Adipose tissue (tissue), 3 donors: ENCODE measurements around the gene SHANK2. TPM values are rescaled to one million over a fixed set of nuclear protein-coding genes. Genes with fewer than 3 reads are reported as not detected.

Experiments used
- H3K27ac ChIP-seq: one replicate; pipeline ENCODE4 v1.5.1; 2013; ENCODE audit warnings: low read depth, low read length
- WGBS, 3 donors: extraction: QIAGEN DNeasy Blood & Tissue Kit; methylation state at CpG; one replicate each; pipeline ENCODE4 v1.1.7; 2013; 5-methylcytosine and 5-hydroxymethylcytosine counted together
- polyA plus RNA-seq, 3 donors: library from polyadenylated mRNA; stranded (reverse); fragments of 200-250 nt; gene quantifications; one replicate each; pipeline ENCODE4 v1.2.3, GENCODE V29; 2013
- donor health status: healthy with polysubstance abuse.
- donor health status: Bipolar disorder and iron deficiency.
- donor health status: healthy.

Gene SHANK2
- polyA plus RNA-seq, 3 donors = 0.64 to 3.2 (median 1.9) TPM

- H3K27ac ChIP-seq = no peak overlapping the region
- 70 to 87% (median 81%) methylated on average over 6 of the region's 6 CpGs for WGBS, 3 donors
Observed at GRCh38 chr11:71249301-71249700, 3.1 kb downstream of the SHANK2 start.

- WGBS, 3 donors = 77 to 81% (median 78%) methylated on average over 9 of the region's 9 CpGs
- H3K27ac ChIP-seq = no peak overlapping the region
Observed at GRCh38 chr11:71248656-71249055, 3.7 kb downstream of the SHANK2 start.

GRCh38 chr11:71248251-71248570 is 4.2 kb downstream of the SHANK2 start:
- no peak overlapping the region for H3K27ac ChIP-seq
- WGBS, 3 donors = 91 to 95% (median 93%) methylated on average over 13 of the region's 13 CpGs

GRCh38 chr11:71247551-71248250 is 4.7 kb downstream of the SHANK2 start:
- no peak overlapping the region for H3K27ac ChIP-seq
- WGBS, 3 donors = 53 to 57% (median 55%) methylated on average over 16 of the region's 16 CpGs

GRCh38 chr11:71246559-71246958 is 5.8 kb downstream of the SHANK2 start:
- no peak overlapping the region for H3K27ac ChIP-seq
- 63 to 82% (median 74%) methylated on average over 3 of the region's 3 CpGs for WGBS, 3 donors

- H3K27ac ChIP-seq = no peak overlapping the region
- WGBS, 3 donors = 60 to 69% (median 63%) methylated on average over 19 of the region's 19 CpGs
Observed at GRCh38 chr11:71245601-71246391, 6.6 kb downstream of the SHANK2 start.

- no peak overlapping the region for H3K27ac ChIP-seq
- 88 to 90% (median 88%) methylated on average over 12 of the region's 12 CpGs for WGBS, 3 donors
Observed at GRCh38 chr11:71244116-71244810, 8.1 kb downstream of the SHANK2 start.

- 63 to 76% (median 73%) methylated on average over 6 of the region's 6 CpGs for WGBS, 3 donors
Observed at GRCh38 chr11:71242391-71242790, 10.0 kb downstream of the SHANK2 start.

GRCh38 chr11:71241721-71242259 is 10.6 kb downstream of the SHANK2 start:
- WGBS, 3 donors = 88 to 89% (median 88%) methylated on average over 6 of the region's 6 CpGs
- H3K27ac ChIP-seq = no peak overlapping the region

More at GRCh38 chr11:71242391-71242790, 10.0 kb downstream of the SHANK2 start:
- H3K27ac ChIP-seq = no peak overlapping the region

- H3K27ac ChIP-seq = no peak overlapping the region
- WGBS, 3 donors = 9 to 52% (median 13%) methylated on average over 17 of the region's 17 CpGs
Observed at GRCh38 chr11:71240865-71241691, 11.3 kb downstream of the SHANK2 start.

- 88 to 92% (median 89%) methylated on average over 12 of the region's 12 CpGs for WGBS, 3 donors
- no peak overlapping the region for H3K27ac ChIP-seq
Observed at GRCh38 chr11:71240061-71240690, 12.2 kb downstream of the SHANK2 start.

GRCh38 chr11:71239581-71239980 is 12.8 kb downstream of the SHANK2 start:
- WGBS, 3 donors = 80 to 91% (median 83%) methylated on average over 7 of the region's 7 CpGs
- H3K27ac ChIP-seq = no peak overlapping the region

GRCh38 chr11:71238941-71239340 is 13.4 kb downstream of the SHANK2 start:
- WGBS, 3 donors = 93 to 96% (median 94%) methylated on average over 7 of the region's 7 CpGs
- no peak overlapping the region for H3K27ac ChIP-seq

GRCh38 chr11:71238285-71238875 is 14.0 kb downstream of the SHANK2 start:
- 88 to 94% (median 89%) methylated on average over 8 of the region's 8 CpGs for WGBS, 3 donors
- no peak overlapping the region for H3K27ac ChIP-seq

- no peak overlapping the region for H3K27ac ChIP-seq
- WGBS, 3 donors = 63 to 75% (median 71%) methylated on average over 6 of the region's 6 CpGs
Observed at GRCh38 chr11:71237853-71238252, 14.5 kb downstream of the SHANK2 start.

GRCh38 chr11:71236836-71237475 is 15.4 kb downstream of the SHANK2 start:
- WGBS, 3 donors = 80 to 86% (median 85%) methylated on average over 12 of the region's 12 CpGs
- no peak overlapping the region for H3K27ac ChIP-seq

- H3K27ac ChIP-seq = no peak overlapping the region
- 69 to 93% (median 73%) methylated on average over 8 of the region's 8 CpGs for WGBS, 3 donors
Observed at GRCh38 chr11:71235719-71236118, 16.7 kb downstream of the SHANK2 start.
